Caco-2 (cell line): Measurements from ENCODE around the gene ORC4. TPM values are rescaled to one million over a fixed set of nuclear protein-coding genes. Genes with fewer than 3 reads are reported as not detected.
A peak's percentile ranks its signal among the peaks of the same experiment; 100 is the strongest.

Source experiments
- BruUV-seq: library from RNA; stranded (reverse); fragments of 400-500 nt; replicated peaks from 2 replicates; lab custom pipeline; 2021; lab: Mats Ljungman, UMichigan
- CTCF ChIA-PET: fragments of 300-600 bp; sonication (Branson Sonifier 250); formaldehyde crosslinking; loops from one replicate; lab custom pipeline; 2022; ENCODE audit warnings: antibody characterized with exemption; lab: Charles Lee
- POLR2A ChIA-PET: fragments of 300-600 bp; sonication (Branson Sonifier 250); formaldehyde crosslinking; loops from one replicate; lab custom pipeline; 2022; ENCODE audit warnings: antibody characterized with exemption; lab: Charles Lee
- DNase-seq, 2 experiments: peaks; one replicate each; pipeline versions ENCODE4 v3.0.0 to v3.0.0-alpha.2; 2020 to 2022
- H3K27me3 ChIP-seq: replicated peaks from 2 replicates; pipeline ENCODE4 v1.6.0; 2011; ENCODE audit warnings: low read length; ENCODE audit not compliant: control insufficient read depth, insufficient read depth
- H3K36me3 ChIP-seq: 2 replicates; pipeline ENCODE4 v1.5.1; 2011; ENCODE audit warnings: low read length; ENCODE audit not compliant: control insufficient read depth, insufficient read depth
- H3K4me1 ChIP-seq: fragments of 250-450 bp; sonication (Bioruptor Pico); 2 replicates; pipeline ENCODE4 v1.5.1; 2020; ENCODE audit warnings: mild to moderate bottlenecking
- H3K4me3 ChIP-seq: 2 replicates; pipeline ENCODE4 v1.5.1; 2011; ENCODE audit warnings: low read depth, mild to moderate bottlenecking, control low read depth, low read length
- H3K9me3 ChIP-seq: fragments of 250-450 bp; sonication (Bioruptor Pico); 2 replicates; pipeline ENCODE4 v1.5.1; 2020; ENCODE audit warnings: mild to moderate bottlenecking, moderate library complexity
- H3K27ac Mint-ChIP-seq: one replicate; pipeline ENCODE4 v1.8.0; 2022; ENCODE audit warnings: mixed read lengths; ENCODE audit not compliant: unreplicated experiment
- H3K27me3 Mint-ChIP-seq: one replicate; pipeline ENCODE4 v1.8.0; 2022; ENCODE audit warnings: mixed read lengths; ENCODE audit not compliant: insufficient read depth, unreplicated experiment
- H3K36me3 Mint-ChIP-seq: one replicate; pipeline ENCODE4 v1.8.0; 2022; ENCODE audit warnings: mild to moderate bottlenecking, mixed read lengths; ENCODE audit not compliant: insufficient read depth, unreplicated experiment
- H3K4me1 Mint-ChIP-seq: one replicate; pipeline ENCODE4 v1.8.0; 2022; ENCODE audit warnings: low read depth, mixed read lengths; ENCODE audit not compliant: unreplicated experiment
- H3K4me3 Mint-ChIP-seq: one replicate; pipeline ENCODE4 v1.8.0; 2022; ENCODE audit warnings: mild to moderate bottlenecking, moderate library complexity, mixed read lengths; ENCODE audit not compliant: unreplicated experiment
- H3K9me3 Mint-ChIP-seq: one replicate; pipeline ENCODE4 v1.8.0; 2022; ENCODE audit warnings: mixed read lengths; ENCODE audit not compliant: unreplicated experiment
- intact Hi-C: fragments of 100-400 bp; cut with micrococcal nuclease; formaldehyde crosslinking; loops from one replicate; pipeline ENCODE4 v1.10.0; 2022; ENCODE audit not compliant: unreplicated experiment
- total RNA-seq: library from RNA; stranded (reverse); gene quantifications from 2 replicates; pipeline ENCODE4 v1.2.3, GENCODE V29; 2022
- TF ChIP-seq, protein P1 (sequence below), 2 experiments: fragments of 200-600 bp in 1 of 2; IDR thresholded peaks; 1 replicate in 1 of 2; 2 replicates in 1 of 2; pipeline versions ENCODE4 v1.5.1 to v1.8.0; 2011 to 2022; ENCODE audit warnings: antibody characterized with exemption in 1 of 2, control low read depth in 1 of 2, inconsistent platforms in 1 of 2, low read depth in 1 of 2, low read length in 1 of 2, mild to moderate bottlenecking in 1 of 2, moderate library complexity in 1 of 2; ENCODE audit not compliant: insufficient read depth in 1 of 2, severe bottlenecking in 1 of 2, unreplicated experiment in 1 of 2

ORC4 gene
- total RNA-seq, 1 experiment from 2014 or later: 56.3 TPM

DNA sequence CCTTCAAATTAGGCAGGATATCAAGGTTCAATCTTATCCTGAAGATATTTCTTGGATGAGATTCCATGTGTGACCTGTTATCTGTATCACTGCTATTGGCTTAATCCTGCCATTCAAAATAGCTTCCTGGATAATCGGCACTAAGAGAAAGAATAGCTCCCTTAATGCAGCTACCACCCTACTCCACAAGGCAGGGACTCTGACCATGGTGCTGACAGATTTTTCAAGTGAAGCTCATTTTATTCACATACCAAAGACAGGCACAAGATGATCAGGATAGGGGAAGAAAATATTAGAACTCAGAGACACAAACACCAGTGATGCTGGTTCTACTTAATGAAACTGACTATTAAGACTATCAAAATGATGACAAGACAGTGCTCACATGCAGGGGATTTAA, 74.9 kb downstream of the ORC4 start:
- ChIA-PET POLR2A (no interaction called here), CTCF (no interaction called here)
- Mint-ChIP-seq H3K4me1 (no peaks in the 10 kb centered on the region), H3K27me3 (no peaks in the 10 kb centered on the region), H3K4me3 (no peak overlapping the region), H3K9me3 (no peaks in the 10 kb centered on the region), H3K27ac (no peak overlapping the region), H3K36me3 (peaks cover 17% of the 10 kb centered on the region)
- Histone ChIP-seq H3K4me1 (no peaks in the 10 kb centered on the region), H3K4me3 (no peak overlapping the region), H3K27me3 (no peaks in the 10 kb centered on the region), H3K36me3 (no peaks in the 10 kb centered on the region), H3K9me3 (no peaks in the 10 kb centered on the region)
- intact Hi-C loops: no loop called here
- TF ChIP-seq, protein P1, sequence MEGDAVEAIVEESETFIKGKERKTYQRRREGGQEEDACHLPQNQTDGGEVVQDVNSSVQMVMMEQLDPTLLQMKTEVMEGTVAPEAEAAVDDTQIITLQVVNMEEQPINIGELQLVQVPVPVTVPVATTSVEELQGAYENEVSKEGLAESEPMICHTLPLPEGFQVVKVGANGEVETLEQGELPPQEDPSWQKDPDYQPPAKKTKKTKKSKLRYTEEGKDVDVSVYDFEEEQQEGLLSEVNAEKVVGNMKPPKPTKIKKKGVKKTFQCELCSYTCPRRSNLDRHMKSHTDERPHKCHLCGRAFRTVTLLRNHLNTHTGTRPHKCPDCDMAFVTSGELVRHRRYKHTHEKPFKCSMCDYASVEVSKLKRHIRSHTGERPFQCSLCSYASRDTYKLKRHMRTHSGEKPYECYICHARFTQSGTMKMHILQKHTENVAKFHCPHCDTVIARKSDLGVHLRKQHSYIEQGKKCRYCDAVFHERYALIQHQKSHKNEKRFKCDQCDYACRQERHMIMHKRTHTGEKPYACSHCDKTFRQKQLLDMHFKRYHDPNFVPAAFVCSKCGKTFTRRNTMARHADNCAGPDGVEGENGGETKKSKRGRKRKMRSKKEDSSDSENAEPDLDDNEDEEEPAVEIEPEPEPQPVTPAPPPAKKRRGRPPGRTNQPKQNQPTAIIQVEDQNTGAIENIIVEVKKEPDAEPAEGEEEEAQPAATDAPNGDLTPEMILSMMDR (IDR thresholded peaks at IDR 0.05; ENCODE audit: insufficient read depth in 1 of 2, low read depth in 1 of 2, low read length in 1 of 2, severe bottlenecking in 1 of 2, unreplicated experiment in 1 of 2): no peak
- BruUV-seq: no TSS peak
- DNase-seq: no peak

DNA sequence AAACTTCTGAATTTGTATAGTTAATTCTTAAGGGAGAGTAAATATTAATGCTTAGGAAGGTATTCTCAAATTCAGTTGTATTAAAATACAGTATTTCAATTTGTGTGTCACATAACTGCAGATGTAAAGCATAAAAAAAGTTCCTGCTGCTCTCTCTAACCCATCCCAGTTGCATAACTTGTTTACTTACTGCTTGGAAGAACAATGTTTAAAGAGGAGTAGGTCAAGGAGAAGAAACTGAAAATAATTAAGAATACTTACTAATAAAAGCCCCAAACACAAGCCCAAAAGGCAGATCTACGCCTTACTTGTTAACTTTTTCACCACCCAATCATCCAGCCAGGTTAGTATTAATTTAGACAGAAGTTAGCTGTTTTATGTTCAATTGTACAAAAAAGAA, 81.2 kb downstream of the ORC4 start:
- no peak overlapping the region for H3K27ac Mint-ChIP-seq
- H3K9me3 Mint-ChIP-seq: no peaks in the 10 kb centered on the region
- intact Hi-C loops: no loop called here
- DNase-seq: no peak
- no peaks in the 10 kb centered on the region for H3K27me3 ChIP-seq
- no peaks in the 10 kb centered on the region for H3K9me3 ChIP-seq
- BruUV-seq: no TSS peak
- ChIA-PET CTCF (no interaction called here), POLR2A (no interaction called here)
- H3K4me1 ChIP-seq: no peaks in the 10 kb centered on the region
- H3K4me3 Mint-ChIP-seq: no peak overlapping the region
- peaks cover 1% of the 10 kb centered on the region; the same call in 1 of the 2 replicates for H3K36me3 ChIP-seq
- no peaks in the 10 kb centered on the region for H3K27me3 Mint-ChIP-seq
- H3K4me1 Mint-ChIP-seq: no peaks in the 10 kb centered on the region
- TF ChIP-seq, protein P1 (IDR thresholded peaks at IDR 0.05; ENCODE audit: insufficient read depth in 1 of 2, low read depth in 1 of 2, low read length in 1 of 2, severe bottlenecking in 1 of 2, unreplicated experiment in 1 of 2): no peak
- peaks cover 40% of the 10 kb centered on the region for H3K36me3 Mint-ChIP-seq
- H3K4me3 ChIP-seq: no peak overlapping the region

DNA sequence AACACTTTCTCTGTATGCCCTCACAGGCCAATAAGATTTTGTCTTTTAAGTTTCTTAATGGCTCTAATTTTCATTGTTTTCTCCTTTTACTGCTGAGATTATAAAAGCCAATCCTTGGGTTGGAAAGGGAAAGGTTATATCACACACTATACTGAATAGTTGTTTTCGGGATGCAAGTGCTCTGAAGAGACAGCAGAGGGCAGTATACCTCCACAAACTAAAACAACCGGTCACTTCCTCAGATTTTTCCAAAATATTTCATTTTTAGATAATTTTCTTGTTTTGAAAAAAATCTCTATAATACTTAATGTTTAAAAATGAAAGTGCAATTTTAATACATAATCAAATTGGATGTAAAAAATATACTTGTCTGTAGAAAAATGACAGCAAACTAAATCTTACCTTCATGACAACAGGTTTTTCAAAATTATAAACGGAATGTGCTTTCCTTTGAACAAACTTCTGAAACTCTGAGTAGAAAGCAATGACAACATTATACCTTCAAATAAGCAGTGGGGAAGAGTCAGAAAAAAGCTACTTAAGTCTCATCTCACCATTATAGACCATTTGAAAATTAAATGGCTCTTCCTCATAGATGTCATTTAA, 82.7 kb downstream of the ORC4 start:
- Mint-ChIP-seq H3K4me1 (no peaks in the 10 kb centered on the region), H3K27ac (no peak overlapping the region), H3K4me3 (no peak overlapping the region), H3K27me3 (no peaks in the 10 kb centered on the region), H3K9me3 (no peaks in the 10 kb centered on the region), H3K36me3 (peaks cover 40% of the 10 kb centered on the region)
- peaks cover 1% of the 10 kb centered on the region; the same call in 1 of the 2 replicates for H3K36me3 ChIP-seq
- DNase-seq: peak in 1 of 2 experiments; percentile 20
- no peaks in the 10 kb centered on the region for H3K4me1 ChIP-seq
- no peaks in the 10 kb centered on the region for H3K9me3 ChIP-seq
- TF ChIP-seq, protein P1 (IDR thresholded peaks at IDR 0.05; ENCODE audit: insufficient read depth in 1 of 2, low read depth in 1 of 2, low read length in 1 of 2, severe bottlenecking in 1 of 2, unreplicated experiment in 1 of 2): peak; percentile 75 to 82
- intact Hi-C loops: loop anchor here (1.0 kb wide), 3 partner anchors 263 to 1052 kb away; no protein-coding TSS in a partner anchor
- no peak overlapping the region for H3K4me3 ChIP-seq
- H3K27me3 ChIP-seq: no peaks in the 10 kb centered on the region
- BruUV-seq: no TSS peak
- CTCF ChIA-PET: no interaction called here
- POLR2A ChIA-PET: no interaction called here
